GM19468 (cell line): ENCODE data around the gene CD28.

Experiments
- ATAC-seq: cut with Tn5 transposase; IDR thresholded peaks from one replicate; pipeline ENCODE4 v1.9.1; 2021; ENCODE audit warnings: mild to moderate bottlenecking, moderate library complexity, moderate number of reproducible peaks; ENCODE audit not compliant: unreplicated experiment; ENCODE audit errors: extremely low read depth

Gene CD28

GRCh38 chr2:203741566-203741965 lies 35.1 kb downstream of the CD28 start:
- ATAC-seq, result no peak

- ATAC-seq, result no peak
These were observed 37.1 kb downstream of the CD28 start for GRCh38 chr2:203743441-203743981.

DNA sequence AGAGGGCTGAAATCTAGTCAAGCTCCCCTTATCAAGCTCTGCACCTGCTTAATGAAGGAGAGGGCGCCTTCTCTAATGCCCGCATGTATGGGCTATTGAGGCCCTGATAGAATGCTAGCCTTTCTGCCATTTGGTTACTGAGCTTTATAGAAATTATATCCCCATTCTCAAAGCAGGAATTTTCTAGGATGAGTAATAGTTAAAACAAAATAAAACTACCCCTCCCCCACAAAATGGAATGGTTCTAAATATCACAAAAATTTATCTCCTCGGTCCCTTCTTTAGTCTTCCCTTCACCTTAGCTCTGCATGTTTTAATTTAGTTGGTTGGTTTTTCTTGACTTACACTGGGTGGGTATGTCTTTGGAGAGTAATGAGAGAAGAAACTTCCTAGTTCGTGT lies 37.7 kb downstream of the CD28 start:
- no peak for ATAC-seq

DNA sequence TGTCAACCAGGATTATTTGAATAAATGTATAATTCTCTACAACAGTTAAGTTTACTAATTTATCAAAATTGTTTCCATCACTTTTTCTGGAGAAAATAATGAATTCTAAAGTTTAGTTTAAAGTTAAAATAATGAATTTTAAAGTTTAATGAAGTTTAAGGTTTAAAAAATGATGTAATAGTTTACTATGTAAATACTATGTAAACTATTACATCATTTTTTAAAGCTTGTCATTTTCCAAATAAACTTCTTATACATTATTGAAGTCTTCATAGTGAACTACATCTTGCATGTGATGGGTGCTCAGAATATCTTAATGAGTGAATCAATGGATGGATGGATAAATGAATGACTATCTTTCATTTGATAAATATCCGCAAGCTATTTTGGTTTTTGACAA lies 38.8 kb downstream of the CD28 start:
- no peak for ATAC-seq

DNA sequence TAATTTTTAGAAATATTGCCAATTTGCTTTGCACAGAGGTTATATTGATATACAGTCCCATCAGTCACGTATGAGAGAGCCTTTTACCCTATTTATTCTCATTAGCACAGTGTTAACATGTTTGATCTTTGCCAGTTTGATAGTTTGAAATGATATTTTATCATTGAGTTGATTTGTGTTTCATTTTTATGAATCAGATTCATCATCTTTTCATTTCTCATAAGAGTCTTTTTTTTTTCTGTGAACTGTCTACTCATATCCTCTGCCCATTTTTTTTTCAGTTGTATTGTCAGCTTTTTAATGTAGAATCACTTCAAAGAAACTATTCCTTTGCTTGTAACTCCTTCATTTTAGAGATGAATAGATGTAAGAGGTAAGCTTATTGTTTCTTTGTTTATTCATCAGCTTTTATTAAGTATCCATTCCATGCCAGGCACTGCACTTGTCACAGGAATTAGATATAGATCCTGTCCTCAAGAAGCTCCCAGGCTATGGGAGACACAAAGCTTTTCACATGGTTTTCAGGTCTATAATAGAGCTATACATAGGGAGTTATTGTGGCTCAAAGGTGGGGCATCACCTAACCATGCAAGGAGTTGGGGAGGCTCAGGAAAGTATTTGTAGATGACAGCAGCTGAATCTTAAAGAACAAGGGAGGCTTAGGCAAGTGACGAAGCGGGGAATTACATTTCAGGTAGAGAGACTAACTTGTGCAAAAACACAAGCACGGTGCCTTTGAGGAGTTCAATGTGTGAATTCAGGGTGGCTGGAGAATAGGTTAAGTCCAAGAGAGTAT lies 42.1 kb downstream of the CD28 start:
- ATAC-seq, result no peak

DNA sequence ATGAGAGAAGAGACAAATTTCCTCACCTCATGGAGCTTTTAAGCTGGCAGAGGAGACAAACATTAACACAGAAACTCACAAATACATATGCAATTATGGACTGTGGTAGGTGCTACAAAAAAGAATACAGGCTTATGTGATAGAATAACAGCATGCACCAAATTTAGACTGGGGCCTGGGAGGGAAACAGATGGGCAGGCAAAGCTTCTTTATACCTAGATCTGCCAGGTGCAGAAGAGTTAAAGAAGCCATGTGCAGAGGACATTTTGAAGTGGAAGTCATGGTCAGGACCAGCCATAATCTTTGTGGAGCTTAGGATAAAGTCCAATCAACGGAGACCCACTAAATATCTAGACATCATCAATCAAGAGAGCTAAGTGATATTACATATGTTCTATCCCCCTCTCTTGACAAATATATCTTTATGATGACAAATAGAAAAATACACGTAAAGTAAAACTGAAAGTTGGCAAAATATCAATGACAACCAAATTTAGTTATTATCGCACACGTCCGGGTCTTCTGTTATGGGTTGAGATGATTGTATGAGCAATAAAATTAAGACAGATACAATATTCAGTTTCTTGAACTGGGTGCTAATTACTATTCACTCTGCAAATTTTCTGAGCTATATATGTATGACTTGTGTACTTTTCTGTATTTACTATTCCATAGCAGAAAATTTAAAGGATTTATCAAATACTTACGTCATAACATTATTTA lies 44.1 kb downstream of the CD28 start:
- ATAC-seq, result no peak

DNA sequence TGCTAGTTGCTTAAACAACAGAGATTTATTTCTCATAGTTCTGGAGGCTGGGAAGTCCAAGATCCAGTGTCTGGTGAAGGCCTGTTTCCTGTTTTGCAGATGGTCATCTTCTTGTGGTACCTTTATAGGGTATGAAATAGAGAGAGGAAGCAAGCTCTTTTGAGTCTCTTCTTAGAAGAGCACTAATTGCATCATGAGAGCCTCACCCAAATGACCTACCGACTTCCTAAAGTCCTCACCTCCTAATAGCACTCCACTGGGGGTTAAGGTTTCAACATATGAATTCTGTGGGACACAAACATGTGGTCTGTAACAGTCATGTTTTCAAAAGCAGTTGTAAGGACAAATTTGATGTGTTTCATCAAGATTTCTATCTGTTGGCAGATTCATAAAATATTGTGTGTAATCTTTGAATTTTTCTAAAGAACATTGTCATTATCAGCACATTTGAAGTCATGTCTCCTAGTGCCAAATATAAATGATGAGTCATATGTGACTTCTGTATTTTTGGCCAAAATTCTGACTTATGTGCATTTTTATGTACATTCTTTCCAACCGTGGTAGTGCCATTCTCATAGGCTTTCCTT lies 45.3 kb downstream of the CD28 start:
- no peak for ATAC-seq

DNA sequence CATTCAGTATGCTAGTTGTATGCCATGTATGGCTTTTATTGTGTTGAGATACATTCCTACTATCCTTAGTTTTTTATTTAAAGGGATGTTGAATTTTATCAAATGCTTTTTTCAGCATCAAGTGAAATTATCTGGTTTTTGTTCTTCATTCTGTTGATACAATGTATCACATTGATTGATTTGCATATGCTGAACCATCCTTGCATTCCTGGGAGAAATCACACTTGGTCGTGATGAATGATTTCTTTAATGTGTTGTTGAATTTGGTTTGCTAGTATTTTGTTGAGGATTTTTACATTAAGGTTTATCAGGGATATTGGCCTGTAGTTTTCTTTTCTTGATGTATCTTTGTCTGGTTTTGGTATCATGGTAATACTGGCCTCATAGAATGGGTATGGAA lies 49.7 kb downstream of the CD28 start:
- ATAC-seq, result no peak

GRCh38 chr2:203758841-203759689 lies 52.6 kb downstream of the CD28 start:
- ATAC-seq, result no peak

GRCh38 chr2:203759690-203760365 lies 53.4 kb downstream of the CD28 start:
- ATAC-seq, result no peak

DNA sequence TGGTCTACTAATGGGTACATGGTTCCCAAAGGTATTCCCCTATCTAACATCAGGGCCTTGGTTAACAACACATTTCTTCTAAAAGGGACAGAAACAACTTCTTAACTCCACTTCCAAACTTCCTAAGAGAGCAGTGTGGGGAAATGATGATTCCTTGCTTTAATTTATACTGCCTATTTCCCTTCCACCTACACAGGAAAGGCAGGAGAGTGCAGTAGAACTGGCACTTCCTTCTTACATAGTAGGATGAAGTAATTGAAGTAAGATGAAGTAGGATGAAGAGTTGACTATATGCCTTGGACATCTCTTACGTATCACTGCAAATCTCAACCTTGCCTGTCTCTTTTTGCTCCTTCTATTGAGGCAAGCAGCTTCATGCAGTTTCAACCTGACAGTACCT lies 54.7 kb downstream of the CD28 start:
- ATAC-seq, result no peak

GRCh38 chr2:203763241-203763937 lies 57.0 kb downstream of the CD28 start:
- no peak for ATAC-seq

DNA sequence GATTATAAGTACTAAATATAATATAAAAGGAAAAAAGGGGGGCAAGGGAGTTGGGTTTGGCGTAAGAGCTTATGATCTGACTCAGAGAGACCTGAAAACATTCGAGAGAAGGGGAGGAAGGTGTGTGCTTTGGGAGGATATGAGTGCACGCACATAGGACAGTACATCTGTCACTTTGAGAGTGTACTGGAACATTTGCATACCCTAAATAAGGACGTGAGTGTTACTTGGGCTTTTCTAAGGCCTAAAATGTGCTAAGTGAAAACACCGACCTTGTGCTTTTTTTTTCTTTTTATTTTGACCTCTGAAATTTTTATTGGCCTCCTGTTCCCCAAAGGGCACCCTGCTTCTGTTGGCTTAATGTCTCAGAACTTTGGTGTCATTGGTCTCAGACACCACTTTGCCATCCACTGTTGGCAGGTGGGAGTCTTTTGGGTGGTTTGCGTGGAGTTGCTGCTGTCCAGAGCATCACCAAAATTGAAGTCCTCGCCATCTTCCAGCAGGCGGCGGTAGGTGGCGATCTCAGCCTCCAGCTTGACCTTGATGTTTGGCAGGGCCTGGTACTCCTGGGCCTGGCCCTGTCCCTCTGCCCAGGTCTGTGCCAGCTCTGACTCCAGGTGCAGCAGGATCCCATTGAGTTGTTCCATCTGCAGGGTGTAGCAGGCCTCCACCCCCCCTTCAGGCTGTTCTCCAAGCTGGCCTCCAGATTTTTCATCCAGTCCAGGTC lies 57.7 kb downstream of the CD28 start:
- no peak for ATAC-seq

DNA sequence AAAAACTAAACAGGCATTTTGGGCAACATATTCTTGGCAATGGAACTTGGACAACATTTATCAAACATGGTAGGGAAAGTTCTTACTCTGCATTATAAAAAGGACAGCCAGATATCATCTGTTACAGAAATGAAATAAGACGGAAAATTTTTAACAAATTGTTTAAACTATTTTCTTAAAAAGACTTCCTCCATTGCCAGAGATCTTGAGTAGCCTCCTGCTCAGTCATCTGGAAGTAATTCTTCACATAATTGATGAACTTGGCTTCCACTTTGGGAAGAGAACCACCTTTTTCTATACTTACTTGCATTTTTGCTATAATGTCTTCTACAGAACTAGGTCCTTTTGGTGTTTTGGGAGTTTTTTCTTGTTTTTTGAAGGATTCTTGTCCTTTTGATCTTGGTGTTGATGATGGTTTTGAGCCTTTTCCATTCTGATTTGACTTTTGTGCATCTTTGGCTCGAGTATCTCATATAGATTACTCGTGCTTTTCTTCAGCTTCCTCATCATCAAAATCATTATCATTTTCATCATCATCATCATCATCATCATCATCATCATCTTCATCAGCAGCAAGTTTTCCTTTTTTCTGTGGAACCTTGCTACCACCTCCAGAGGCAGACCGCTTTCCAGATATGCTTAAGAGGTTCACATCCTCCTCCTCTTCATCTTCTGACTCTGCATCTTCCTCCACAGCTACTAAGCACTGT lies 66.2 kb downstream of the CD28 start:
- ATAC-seq, result no peak

DNA sequence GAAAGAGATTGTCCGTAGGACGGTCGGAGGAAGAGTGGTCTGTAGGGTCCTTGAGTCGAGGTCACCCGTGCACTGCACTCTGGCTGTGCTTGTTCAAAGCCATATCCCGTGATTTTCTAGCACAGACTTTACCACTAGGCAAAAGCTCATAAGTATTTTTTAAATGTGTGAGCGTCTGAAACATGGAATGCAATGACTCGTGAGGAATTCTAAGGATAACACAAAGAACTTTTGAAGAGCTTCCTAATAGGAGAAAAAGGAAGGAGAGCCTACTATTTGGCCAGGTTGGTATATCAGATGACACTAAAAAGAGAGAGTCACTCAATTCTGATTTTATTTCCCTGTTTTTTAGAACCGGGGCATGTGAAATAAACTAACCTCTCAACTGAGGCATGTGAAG lies 68.3 kb downstream of the CD28 start:
- no peak for ATAC-seq

- ATAC-seq, result no peak
These were observed 69.2 kb downstream of the CD28 start for GRCh38 chr2:203775684-203776083.

- ATAC-seq, result no peak
These were observed 70.6 kb downstream of the CD28 start for GRCh38 chr2:203777030-203777429.
